NCI-H146 (cell line): ENCODE results near the gene ARID4B.
A peak's percentile ranks its signal among the peaks of the same experiment; 100 is the strongest.
"Not testable (repeated sequence)": the region's sequence is repeated elsewhere in the genome, so short reads cannot be mapped to it uniquely, and the experiment has no call there.

Experiments used
- DNase-seq: peaks from one replicate; lab custom pipeline; 2025; lab: John Stamatoyannopoulos, UW

Gene ARID4B

GRCh38 chr1:235160383-235160956 lies 167.5 kb downstream of the ARID4B start:
- DNase-seq: no peak

GRCh38 chr1:235159930-235160329 lies 168.0 kb downstream of the ARID4B start:
- DNase-seq: not testable (repeated sequence)

- DNase-seq: not testable (repeated sequence)
Measured at GRCh38 chr1:235159284-235159683, 168.7 kb downstream of the ARID4B start.

GRCh38 chr1:235158680-235159079 lies 169.3 kb downstream of the ARID4B start:
- no peak for DNase-seq

GRCh38 chr1:235157150-235157549 lies 170.8 kb downstream of the ARID4B start:
- no peak for DNase-seq

- DNase-seq: no peak
Measured at GRCh38 chr1:235156740-235157139, 171.2 kb downstream of the ARID4B start.

- DNase-seq: no peak
Measured at GRCh38 chr1:235156265-235156664, 171.7 kb downstream of the ARID4B start.

- no peak for DNase-seq
Measured at GRCh38 chr1:235152235-235152634, 175.7 kb downstream of the ARID4B start.

- DNase-seq: no peak
Measured at GRCh38 chr1:235151033-235151432, 176.9 kb downstream of the ARID4B start.

- DNase-seq: no peak
Measured at GRCh38 chr1:235149824-235150223, 178.2 kb downstream of the ARID4B start.

- DNase-seq: no peak
Measured at GRCh38 chr1:235147269-235147668, 180.7 kb downstream of the ARID4B start.

- no peak for DNase-seq
Measured at GRCh38 chr1:235145639-235146038, 182.3 kb downstream of the ARID4B start.

GRCh38 chr1:235142991-235143390 lies 185.0 kb downstream of the ARID4B start:
- no peak for DNase-seq

GRCh38 chr1:235139315-235139714 lies 188.7 kb downstream of the ARID4B start:
- DNase-seq: no peak

- no peak for DNase-seq
Measured at GRCh38 chr1:235138821-235139220, 189.2 kb downstream of the ARID4B start.

GRCh38 chr1:235136111-235136510 lies 191.9 kb downstream of the ARID4B start:
- DNase-seq: no peak

- no peak for DNase-seq
Measured at GRCh38 chr1:235134171-235134570, 193.8 kb downstream of the ARID4B start.

- no peak for DNase-seq
Measured at GRCh38 chr1:235133086-235133485, 194.9 kb downstream of the ARID4B start.

GRCh38 chr1:235131961-235132360 lies 196.0 kb downstream of the ARID4B start:
- DNase-seq: no peak

GRCh38 chr1:235130766-235131270 lies 197.2 kb downstream of the ARID4B start:
- DNase-seq: no peak

GRCh38 chr1:235129774-235130570 lies 198.0 kb downstream of the ARID4B start:
- no peak for DNase-seq

GRCh38 chr1:235128456-235129328 lies 199.3 kb downstream of the ARID4B start, which contains the start of gene TOMM20:
Gene TOMM20, minus strand, starts transcription at chr1:235128837. Its CDS starts 122 bp downstream, at chr1:235128715.
- peak; percentile 98 for DNase-seq
